ENCODE measurements around the gene MYH14.

DNA sequence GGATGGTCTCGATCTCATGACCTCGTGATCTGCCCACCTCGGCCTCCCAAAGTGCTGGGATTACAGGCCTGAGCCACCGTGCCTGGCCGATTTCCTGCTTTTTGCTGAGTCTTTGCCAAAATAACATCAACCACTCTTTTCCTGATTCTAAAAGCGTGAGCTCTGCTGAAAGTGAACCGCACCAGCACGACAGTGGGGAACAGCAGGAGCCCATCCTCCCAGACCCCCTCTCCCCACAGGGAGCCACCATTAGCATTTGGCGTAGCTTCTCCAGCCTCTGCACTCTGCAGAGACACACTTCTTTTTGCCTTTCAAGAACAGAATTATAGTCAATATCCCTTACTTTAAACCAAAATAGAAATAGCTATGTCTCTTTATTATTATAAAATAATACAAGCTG is 41.3 kb downstream of the MYH14 start:
- TF ChIP-seq, protein P1, sequence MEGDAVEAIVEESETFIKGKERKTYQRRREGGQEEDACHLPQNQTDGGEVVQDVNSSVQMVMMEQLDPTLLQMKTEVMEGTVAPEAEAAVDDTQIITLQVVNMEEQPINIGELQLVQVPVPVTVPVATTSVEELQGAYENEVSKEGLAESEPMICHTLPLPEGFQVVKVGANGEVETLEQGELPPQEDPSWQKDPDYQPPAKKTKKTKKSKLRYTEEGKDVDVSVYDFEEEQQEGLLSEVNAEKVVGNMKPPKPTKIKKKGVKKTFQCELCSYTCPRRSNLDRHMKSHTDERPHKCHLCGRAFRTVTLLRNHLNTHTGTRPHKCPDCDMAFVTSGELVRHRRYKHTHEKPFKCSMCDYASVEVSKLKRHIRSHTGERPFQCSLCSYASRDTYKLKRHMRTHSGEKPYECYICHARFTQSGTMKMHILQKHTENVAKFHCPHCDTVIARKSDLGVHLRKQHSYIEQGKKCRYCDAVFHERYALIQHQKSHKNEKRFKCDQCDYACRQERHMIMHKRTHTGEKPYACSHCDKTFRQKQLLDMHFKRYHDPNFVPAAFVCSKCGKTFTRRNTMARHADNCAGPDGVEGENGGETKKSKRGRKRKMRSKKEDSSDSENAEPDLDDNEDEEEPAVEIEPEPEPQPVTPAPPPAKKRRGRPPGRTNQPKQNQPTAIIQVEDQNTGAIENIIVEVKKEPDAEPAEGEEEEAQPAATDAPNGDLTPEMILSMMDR (conservative IDR thresholded peaks at IDR 0.05 in 1 of 2, IDR thresholded peaks at IDR 0.05 in 1 of 2; ENCODE audit: low read depth in 1 of 2, low read length in 2 of 2) = no peak
- TF ChIP-seq EZH2 (IDR thresholded peaks at IDR 0.05; ENCODE audit: low read length, missing control alignments) = no peak
